ENCODE measurements around the gene TCTN2.

DNA sequence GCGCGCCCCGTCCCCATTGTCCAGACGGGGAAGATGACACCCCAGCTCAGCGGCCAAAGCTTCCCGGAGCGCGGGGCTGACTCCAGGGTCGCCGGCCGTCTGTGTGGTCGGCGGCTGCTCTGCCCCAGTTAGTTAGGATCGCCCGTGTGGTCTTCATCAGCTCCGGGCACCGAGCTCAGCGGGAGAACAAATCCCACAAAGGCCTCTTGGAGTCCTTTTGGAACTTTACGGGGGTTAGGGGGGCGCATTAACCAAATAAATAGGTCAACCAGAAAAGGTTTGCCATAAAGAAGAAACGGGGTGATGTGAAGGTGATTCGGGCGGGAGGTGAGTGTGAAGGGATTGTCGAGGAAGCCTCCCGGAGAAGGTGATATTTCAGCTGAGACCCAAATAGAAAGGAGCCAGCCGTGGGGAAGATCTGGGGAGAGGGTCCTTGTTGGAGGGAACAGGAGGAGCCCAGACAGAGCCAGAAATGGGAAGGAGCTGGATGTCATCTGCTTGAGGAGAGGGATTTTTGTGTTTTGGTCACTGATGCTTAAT, 41.9 kb downstream of the TCTN2 start:
- TF ChIP-seq EZH2 (IDR thresholded peaks at IDR 0.05; ENCODE audit: borderline replicate concordance, low read length), result no peak
- TF ChIP-seq, protein P1, sequence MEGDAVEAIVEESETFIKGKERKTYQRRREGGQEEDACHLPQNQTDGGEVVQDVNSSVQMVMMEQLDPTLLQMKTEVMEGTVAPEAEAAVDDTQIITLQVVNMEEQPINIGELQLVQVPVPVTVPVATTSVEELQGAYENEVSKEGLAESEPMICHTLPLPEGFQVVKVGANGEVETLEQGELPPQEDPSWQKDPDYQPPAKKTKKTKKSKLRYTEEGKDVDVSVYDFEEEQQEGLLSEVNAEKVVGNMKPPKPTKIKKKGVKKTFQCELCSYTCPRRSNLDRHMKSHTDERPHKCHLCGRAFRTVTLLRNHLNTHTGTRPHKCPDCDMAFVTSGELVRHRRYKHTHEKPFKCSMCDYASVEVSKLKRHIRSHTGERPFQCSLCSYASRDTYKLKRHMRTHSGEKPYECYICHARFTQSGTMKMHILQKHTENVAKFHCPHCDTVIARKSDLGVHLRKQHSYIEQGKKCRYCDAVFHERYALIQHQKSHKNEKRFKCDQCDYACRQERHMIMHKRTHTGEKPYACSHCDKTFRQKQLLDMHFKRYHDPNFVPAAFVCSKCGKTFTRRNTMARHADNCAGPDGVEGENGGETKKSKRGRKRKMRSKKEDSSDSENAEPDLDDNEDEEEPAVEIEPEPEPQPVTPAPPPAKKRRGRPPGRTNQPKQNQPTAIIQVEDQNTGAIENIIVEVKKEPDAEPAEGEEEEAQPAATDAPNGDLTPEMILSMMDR (conservative IDR thresholded peaks at IDR 0.05 in 1 of 2, IDR thresholded peaks at IDR 0.05 in 1 of 2; ENCODE audit: extremely low read depth in 1 of 2, insufficient read depth in 1 of 2, low read depth in 1 of 2, low read length in 2 of 2), result no peak

Data from mammary epithelial cell (primary cell).